GM18519 (cell line): Measurements from ENCODE around the gene MLLT10.

Experiments
- ATAC-seq: cut with Tn5 transposase; IDR thresholded peaks from one replicate; pipeline ENCODE4 v1.9.1; 2021; ENCODE audit warnings: mild to moderate bottlenecking, moderate library complexity; ENCODE audit not compliant: unreplicated experiment, low FRiP score

The MLLT10 gene

DNA sequence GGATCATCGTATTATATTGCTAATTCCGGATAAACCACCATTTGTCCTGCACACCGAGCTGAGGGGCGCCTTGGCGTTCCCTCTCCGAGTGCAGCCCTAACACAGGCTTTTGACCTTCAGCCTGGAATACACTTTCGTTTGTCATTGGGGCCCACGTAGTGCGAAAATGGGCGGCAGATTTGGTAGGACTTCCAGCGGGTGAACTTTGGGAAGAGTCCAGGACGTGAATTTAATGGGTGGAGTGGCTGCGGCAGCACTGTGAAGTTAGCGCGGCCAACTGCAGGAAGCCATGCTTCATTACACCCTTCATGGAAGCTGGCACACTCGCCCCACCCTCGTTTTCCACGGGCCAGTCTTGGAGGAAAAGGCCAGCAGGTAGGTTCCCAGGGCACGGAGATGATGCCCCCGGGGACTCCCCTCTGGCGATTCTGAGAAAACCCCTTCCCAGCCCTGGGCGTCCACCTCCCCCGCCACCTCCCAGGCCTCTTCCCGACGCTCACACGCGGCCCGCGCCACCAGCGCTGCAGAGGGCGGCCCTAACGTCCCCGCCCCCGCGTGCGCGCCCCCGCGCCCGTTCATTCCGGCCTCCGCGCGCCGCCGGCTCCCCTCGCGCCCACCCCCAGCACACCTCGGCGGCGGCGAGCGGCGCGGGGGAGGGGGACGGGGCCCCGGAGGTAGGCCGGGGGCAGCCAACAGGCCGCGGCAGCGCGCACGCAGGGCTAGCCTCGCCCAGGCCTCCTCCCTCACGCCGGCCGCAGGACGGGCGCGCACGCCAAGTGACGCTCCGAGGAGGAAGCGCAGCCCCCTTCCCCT lies at the start of gene MLLT10:
Gene MLLT10 (plus strand): TSS at position 766 of the 813 bp plus-strand sequence. CDS start 413 bp downstream, outside the sequence.
- ATAC-seq: peak; percentile 82

DNA sequence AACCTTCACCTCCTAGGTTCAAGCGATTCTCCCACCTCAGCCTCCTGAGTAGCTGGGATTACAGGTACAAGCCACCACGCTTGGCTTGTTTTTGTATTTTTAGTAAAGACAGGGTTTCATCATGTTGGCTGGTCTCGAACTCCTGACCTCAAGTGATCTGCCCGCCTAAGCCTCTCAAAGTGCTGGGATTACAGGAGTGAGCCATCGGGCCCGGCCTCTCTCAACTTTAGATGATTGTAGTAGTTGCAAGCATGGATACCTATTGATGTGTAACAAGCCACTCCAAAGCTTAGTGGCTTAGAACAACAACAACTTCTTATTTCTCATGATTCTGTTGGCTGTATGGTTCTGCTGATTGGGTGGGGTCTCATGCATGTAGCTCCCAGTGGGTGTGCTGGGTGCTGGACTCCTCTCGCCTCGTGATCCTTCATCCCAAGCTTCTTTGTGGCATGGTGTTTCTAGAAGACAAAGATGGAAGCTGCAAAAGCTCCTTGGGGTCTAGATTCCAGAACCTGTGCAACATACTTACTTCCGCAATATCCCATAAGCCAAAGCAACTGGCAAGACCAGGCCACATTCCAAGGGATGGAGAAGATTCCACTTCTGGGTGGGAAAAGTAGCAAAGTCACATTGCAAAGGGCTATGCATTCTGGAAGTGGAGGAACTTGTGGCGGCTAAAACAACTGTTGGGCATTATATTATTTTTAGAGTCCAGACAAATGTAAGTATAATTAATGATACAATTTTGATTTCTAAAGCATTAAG lies 46.4 kb upstream of the MLLT10 start:
- ATAC-seq: no peak

DNA sequence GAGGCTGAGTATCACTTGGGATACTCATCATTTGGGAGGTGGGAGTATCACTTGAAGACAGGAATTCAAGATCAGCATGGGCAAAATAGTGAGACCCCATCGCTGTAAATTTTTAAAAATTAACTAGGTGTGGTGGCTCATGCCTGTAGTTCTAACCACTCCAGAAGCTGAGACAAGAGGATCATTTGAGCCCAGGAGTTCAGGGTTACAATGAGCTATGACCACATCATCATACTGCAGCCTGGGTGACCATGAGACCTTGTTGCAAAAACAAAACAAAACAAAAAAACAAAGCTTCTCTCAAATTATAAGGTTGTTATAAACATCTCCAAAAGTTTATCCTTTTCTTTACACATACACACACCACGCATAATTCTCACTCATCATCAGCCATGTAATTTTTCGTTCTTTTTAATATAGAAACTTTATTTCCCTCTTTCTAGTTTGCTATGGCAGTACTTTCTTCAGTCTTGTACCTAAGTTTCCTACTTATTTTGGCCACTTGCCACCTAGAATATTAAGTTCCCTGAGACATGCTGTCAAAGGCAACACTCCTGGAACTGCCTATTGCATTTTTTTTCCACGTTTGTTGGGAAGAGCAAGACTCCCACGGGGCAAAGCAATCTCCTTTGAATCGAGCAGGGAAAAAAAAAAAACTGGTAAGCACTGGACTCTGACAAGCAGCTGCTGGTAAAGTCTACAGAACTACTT lies 45.6 kb upstream of the MLLT10 start:
- ATAC-seq: no peak

DNA sequence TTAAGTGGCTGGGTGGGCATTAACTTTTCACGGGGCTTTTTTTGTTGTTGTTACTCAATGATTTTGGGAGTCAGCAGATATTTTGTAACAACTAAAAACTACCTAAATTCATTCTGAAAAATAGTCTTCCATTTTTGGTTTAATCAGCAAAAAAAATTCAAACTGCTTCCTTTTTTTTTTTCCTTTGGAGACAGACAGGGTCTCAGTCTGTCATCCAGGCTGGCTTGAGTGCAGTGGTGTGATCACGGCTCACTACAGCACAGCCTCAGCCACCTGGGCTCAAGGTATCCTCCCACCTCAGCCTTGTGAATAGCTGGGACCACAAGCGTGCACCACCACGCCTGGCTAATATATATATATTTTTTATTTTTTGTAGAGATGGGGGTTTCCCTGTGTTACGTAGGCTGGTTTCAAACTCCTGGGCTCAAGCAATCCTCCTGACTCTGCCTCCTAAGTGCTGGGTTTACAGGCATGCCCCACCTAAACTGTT lies 45.0 kb upstream of the MLLT10 start:
- no peak for ATAC-seq

DNA sequence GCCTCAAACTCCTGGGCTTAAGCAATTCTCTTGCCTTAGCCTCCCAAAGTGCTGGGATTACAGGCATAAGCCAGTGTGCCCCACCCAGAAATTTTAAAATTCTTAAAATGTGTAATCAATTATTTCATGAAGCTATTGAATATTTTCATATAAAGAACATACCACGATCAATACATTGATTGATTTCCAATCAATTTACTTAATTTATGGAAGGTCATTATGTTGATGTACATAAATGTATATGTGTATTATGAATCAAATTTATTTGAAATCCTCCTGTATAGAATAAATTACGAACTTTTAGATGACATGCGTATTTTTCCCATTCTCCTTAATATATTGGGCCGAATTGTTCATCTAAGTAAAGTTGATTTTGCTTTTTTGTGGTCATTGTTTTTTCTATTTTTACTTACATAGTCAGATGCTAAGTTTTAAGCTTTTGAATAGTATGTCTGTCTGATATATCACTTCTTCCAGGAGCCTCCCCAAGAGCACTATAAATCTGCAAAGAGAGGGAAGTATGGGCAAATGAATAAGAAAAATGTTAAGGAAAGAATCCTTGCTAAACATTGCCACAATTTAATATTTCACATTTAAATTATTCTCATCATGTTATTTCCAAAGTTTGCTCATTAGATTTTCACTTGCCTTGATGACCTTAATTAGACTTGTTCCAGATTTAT lies 43.9 kb upstream of the MLLT10 start:
- no peak for ATAC-seq

DNA sequence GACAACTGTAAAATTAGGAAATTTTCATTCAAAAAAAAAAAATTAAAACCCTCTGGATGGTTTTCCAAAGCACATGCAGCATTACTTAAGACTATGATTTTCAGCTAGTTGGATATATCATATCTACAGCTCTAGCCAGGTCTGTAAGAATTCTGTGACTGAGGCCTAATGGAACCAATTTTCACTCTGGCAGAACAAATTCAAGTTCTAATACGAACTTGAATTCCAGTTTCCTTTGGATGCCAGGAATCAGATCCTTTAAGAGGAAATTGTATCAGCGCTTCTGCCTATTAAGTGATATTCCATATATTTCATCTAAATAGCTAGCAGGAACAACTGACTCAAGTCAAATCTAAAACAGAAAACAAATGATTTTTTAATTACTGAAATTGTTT lies 43.3 kb upstream of the MLLT10 start:
- no peak for ATAC-seq

DNA sequence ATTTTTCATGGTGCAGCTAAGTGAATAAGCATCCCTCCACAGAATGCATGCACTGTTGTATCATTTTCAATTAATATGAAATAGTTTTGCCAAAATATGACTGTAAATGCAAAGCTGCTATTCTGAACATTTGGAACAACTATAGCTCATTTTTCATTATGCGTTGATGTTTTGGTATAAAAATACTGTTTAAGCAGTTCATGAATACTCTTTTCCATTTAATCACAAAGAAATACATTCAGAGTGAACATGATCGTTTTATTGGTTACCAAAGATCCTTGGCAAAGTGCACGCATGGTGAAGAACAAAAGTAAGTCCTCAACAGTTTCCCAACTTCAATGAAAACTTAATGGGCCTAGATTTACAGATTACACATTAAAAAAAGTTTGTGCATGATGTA lies 41.6 kb upstream of the MLLT10 start:
- ATAC-seq: no peak

DNA sequence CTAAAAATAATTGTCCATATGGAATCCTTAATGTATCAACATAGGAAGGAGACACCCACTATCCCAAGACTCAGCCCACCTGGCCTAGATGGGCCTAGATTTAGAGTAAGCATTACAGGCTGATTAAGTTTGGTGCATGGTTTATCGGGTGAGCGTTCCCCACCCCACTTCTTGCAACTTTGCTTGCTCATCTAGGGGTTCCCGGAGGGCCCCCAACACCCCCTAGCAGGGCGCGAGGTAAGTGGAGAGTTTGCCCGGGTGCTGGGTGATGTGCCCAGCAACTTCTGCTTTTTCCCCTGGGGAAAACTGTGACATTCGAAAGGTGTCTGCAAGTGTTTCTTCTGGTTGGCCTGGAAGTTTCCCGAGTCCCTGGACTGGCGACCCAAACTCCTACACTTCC lies 40.2 kb upstream of the MLLT10 start:
- no peak for ATAC-seq

DNA sequence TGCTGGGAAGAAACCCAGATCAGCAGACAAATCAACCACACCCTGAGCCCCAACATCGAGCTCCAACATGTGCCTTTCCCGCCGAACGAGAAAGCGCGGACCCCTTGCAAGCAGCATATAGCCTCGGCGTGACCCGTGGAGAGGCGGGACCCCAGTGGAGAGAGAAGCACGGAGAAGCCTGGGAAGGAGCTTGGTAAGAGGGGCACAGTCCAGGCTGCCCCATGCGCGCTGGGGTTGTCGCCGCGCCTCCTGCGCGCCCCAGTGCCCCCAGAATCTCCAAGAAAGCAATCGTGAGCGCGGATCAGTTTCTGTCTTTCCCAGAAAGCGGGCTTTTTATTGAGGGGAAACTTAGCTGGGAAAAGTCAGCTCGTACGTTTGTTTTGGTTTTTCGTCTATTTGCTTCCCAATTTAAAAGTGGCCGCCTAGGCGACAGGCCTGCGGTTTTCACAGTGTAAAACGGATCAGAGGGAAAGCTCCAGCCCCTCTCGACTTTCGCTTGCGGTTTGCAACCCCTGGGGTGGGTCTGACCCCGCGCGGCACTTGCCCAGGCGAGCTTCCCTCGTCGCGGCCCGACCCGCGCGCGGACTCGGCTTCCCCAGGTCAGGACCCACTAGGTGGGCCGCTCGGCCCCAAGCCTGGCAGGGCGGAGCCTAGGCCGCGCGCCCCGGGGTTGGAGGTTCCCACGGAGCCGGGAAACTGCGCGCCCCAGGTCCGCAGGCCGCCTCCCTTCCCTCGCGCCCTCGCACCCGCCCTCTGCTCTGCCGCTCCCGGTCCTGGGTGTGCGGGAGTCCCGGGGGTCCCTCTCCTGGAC lies 39.6 kb upstream of the MLLT10 start:
- no peak for ATAC-seq

DNA sequence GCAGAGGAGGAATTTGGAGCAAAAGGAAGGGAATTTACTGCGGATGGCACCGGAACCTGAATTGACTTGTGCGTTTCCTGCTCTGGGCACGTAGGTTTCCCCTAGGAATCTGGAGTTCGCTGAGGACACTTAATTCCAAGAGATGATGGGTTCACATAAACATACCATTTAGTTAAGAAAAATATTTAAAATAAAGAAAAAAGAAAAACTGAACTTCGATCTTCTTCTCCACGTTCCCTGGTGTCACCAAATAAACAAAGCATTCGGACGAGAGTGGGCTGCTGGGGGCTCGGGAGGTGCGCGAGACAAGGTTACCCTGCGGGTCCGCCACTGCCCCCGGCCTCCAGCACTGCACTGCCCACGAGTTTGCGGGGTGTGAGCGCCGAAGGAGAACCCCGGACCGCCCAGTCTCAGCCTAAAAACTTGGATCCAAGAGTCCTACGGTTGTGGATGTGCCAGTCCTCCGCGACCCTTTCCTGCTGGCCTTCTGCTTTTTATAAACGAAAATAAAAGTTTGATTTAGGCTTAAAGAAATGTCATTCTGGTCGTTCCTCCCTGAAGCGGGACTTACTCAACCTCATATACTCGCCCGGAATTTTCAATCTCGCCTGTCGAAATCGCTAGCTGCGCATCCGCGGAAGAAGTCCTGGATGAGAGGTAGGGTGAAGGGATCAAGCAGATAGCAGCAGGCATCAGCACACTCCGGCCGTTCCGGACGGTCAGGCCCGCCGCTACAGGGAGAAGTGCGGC lies 38.9 kb upstream of the MLLT10 start:
- ATAC-seq: no peak

DNA sequence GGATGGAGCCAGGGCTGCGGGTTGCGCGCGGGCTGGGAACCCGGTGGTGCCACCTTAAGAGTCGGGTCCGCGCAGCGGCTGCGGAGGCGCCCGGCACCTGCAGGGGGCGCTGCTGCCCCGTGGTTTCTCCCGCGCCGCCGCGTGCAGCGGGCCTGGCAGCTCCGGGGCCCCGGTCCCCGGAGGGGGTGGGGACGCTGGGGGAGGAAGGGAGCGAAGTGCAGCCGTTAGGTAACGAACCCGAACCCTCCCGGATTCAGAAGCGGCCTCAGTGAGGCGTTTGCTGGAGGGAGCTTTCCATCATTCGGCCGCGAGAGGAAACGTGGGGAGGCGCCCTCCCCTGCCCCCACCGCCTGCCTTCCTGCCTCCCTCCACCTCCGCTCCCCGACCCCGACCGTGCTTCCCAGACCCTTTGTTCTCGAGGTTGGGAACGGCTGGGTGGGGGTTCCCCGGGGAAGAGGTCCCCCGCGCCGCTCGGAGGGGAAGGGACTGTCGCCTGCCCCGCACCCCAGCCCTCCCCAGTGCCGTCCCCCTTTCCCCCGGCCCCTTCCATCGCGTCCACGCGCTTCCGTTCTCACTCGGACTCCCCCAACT lies 38.2 kb upstream of the MLLT10 start:
- ATAC-seq: peak; percentile 76

DNA sequence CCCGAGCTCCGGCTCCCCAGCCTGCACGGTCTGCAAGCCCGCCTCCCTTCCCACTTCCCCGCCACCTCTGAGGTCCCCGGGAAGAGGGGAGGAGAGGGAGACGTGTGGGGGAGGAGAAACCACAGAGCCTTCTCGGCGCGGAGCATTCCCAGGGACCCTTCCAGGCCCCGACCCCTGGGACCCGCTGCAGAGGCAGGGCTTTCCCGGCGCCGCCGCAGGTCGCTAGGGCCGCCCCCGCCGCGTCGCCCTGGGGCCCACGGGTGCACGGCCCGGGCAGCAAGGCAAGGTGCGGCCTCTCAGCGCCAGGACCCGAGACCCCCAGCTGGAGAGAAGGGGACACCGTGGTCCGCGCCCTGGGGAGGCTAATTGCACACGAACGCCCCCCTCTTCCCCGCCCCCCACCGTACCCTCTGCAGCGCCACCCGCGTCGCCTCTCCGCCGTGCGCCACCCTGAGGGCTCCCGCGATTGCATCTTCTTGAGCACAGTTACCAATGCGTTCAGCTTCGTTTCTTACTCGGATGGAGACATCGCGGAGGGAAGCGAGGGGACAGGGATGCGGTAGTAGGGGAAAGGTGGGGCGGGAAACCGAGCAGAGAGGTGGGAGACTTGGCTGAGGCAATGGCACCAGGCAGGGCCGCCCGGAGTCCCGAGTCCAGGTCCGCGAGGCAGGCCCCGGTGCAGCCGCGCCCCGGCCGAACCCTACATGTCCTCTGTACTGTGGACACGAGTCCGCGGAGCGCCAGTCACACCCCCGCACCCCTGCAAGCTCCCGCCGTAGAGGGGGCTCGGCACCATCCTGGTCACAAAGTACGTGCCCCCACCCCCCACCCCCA lies 37.5 kb upstream of the MLLT10 start:
- ATAC-seq: no peak

DNA sequence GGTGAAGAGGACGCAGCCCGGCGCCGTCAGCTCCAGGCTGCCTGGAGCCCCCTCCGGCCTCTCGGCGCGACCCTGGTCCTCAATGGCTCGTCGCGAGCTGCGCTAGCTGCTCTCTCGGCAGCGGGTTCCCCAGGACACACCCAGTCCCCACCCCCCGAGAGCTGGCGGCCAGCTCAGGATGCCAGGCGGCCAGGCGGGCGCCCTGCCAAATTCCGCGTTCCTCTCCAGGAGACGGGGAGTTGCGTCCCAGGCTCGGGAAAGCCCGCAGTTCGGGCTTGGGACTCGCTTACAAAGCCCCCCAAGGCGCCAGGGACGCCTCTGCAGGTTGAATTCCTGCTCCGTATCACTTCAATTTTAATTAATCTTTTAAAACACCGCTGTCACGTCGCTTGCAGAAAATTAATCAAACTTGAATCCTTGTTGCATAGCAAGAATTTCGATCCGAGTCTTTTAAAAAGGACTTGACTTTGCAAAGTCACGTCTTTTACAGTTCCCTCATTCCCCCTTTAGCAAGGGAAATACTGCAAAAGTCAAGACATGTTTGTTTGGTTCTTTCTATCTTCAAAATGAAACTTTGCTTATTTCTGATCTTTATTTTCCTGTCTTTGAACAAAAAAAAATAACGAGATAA lies 36.7 kb upstream of the MLLT10 start:
- no peak for ATAC-seq

DNA sequence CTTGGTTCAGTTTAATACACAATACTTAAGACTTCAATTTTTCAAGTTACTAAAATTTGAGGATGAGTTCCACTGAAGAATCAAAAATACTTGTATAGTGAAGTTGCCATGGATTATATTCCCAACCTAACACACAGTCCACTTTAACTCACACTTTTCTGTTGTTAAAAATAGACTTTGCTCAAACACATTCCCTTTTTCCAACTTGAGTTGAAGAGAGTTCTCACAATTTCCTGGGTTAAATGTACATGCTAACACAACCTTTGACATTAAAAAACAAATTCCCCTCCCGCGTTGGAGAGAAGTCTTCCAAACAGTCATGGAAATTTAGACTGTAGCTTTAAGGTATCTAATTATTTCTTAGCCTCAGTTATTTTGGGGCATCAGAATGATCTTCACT lies 35.7 kb upstream of the MLLT10 start:
- no peak for ATAC-seq

DNA sequence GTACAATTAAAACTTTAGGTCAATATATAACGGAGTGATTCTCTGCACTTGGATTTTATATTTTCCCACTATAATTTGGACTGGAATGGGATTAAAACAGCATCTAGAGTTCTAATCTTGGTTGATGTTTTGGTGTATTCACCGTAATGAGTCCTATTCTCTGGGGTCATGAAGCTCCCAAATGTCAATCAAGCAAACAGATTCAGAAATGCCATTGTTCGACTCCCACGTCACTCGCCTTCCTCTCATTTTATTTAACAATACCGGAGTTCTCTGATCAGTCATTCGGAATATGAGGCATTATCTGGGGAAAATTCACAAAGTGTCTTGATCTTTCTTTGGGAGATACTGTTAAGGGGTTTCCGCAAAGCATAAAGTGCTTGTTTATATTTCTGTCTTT lies 35.0 kb upstream of the MLLT10 start:
- ATAC-seq: no peak

DNA sequence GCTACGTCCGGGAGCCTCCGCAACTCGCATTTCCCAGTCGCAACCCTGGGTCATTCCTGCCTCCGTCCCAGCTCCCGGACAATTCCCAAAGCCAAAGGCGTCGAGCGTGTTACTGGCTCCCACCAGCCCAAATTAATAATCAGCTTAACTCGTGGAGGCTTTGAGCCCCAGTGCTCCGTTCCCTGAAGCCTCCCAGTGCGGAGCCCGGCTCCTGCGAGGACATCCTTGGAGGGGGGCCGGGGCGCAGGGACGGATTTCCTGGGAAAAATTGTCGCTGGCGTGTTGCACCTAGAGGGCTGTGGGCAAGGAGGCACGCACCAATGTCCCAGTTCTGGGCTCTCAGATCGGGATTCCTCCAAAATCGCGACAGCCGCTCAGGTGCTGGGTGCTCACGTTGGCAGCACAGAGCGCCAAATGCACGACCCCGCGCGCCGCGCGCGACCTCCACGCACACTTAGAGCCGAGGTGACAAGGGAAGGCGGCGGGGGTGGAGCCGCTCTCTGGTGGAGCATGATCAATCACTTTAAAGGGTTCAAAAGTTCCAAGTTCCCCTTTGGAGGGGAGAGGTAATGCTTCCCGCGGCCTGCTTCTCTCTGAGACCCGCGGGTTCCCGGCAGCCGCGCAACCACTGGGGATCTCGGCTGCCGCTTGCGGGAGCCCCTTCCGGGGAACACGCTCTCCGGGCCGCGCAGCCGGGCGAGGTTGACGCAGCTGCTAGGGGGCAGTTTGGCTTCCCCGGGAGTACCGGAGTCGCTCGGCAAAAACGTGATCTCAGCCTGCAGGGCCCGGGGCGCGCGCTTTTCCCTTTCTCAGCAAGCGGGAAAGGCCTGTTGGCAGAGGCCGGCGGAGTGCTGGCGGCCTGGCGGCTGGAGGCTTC lies 34.1 kb upstream of the MLLT10 start:
- ATAC-seq: no peak

DNA sequence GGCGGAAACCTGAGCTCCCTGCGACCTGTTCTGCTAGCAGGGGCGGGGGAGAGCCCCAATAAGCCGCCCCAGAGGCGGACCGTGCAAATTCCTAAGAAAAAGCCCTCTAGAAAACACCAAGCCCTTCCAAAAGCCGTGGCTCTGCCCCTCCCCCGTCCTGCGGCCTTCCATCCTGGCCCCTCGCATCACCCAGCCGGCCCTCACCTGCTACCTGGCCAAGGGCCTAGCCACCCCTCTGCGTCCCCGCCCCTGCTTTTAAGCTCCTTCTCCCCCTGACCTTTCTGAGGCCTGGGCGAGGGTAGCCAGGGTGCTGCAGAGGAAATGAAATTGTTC lies 33.5 kb upstream of the MLLT10 start:
- ATAC-seq: no peak
